Fibroblast of skin of left quadriceps (primary cell): ENCODE results near the gene TENM4.
"Not testable (repeated sequence)": the region's sequence is repeated elsewhere in the genome, so short reads cannot be mapped to it uniquely, and the experiment has no call there.

Source experiments
- DNase-seq, 2 experiments: peaks; one replicate each; pipeline ENCODE4 v3.0.0-alpha.2; 2013; ENCODE audit warnings: low read depth in 2 of 2

The TENM4 gene

GRCh38 chr11:79209540-79210266, 231.1 kb downstream of the TENM4 start:
- DNase-seq: peak in 1 of 2 experiments; percentile 3

- no peak for DNase-seq
These were observed 232.7 kb downstream of the TENM4 start for GRCh38 chr11:79208126-79208525.

- no peak for DNase-seq
These were observed 233.9 kb downstream of the TENM4 start for GRCh38 chr11:79206951-79207350.

- no peak for DNase-seq
These were observed 235.0 kb downstream of the TENM4 start for GRCh38 chr11:79205786-79206185.

GRCh38 chr11:79201677-79202347, 239.0 kb downstream of the TENM4 start:
- no peak for DNase-seq

- no peak for DNase-seq
These were observed 240.3 kb downstream of the TENM4 start for GRCh38 chr11:79200398-79201070.

- no peak for DNase-seq
These were observed 241.0 kb downstream of the TENM4 start for GRCh38 chr11:79199729-79200354.

GRCh38 chr11:79198898-79199250, 242.0 kb downstream of the TENM4 start:
- DNase-seq: no peak

- no peak for DNase-seq
These were observed 242.5 kb downstream of the TENM4 start for GRCh38 chr11:79198203-79198897.

GRCh38 chr11:79196950-79197349, 243.9 kb downstream of the TENM4 start:
- DNase-seq: no peak

- DNase-seq: no peak
These were observed 245.6 kb downstream of the TENM4 start for GRCh38 chr11:79195209-79195608.

- no peak for DNase-seq
These were observed 247.0 kb downstream of the TENM4 start for GRCh38 chr11:79193663-79194310.

- no peak for DNase-seq
These were observed 248.0 kb downstream of the TENM4 start for GRCh38 chr11:79192836-79193235.

- not testable (repeated sequence) for DNase-seq
These were observed 249.1 kb downstream of the TENM4 start for GRCh38 chr11:79191716-79192115.

GRCh38 chr11:79190553-79190952, 250.3 kb downstream of the TENM4 start:
- DNase-seq: not testable (repeated sequence)

- DNase-seq: no peak
These were observed 251.2 kb downstream of the TENM4 start for GRCh38 chr11:79189601-79190000.

GRCh38 chr11:79189055-79189454, 251.8 kb downstream of the TENM4 start:
- no peak for DNase-seq

- no peak for DNase-seq
These were observed 254.2 kb downstream of the TENM4 start for GRCh38 chr11:79186669-79187068.

- DNase-seq: no peak
These were observed 255.5 kb downstream of the TENM4 start for GRCh38 chr11:79185351-79185750.

- DNase-seq: no peak
These were observed 256.5 kb downstream of the TENM4 start for GRCh38 chr11:79184285-79184684.

GRCh38 chr11:79182794-79183193, 258.0 kb downstream of the TENM4 start:
- peak; percentile 91 for DNase-seq
